Transverse colon (tissue), 3 donors: ENCODE measurements around the gene SMYD1.

Experiments used
- CTCF ChIP-seq, 5 experiments: fragments of 200-600 bp in 3 of 5; fragments of 450-650 bp in 2 of 5; sonication (generic) in 3 of 5; IDR thresholded peaks; 1 replicate in 2 of 5; 2 replicates in 3 of 5; pipeline ENCODE4 v1.5.1; 2016 to 2017; ENCODE audit warnings: antibody characterized with exemption in 5 of 5, inconsistent platforms in 3 of 5, mild to moderate bottlenecking in 2 of 5, moderate library complexity in 1 of 5
- POLR2A ChIP-seq: fragments of 450-650 bp; IDR thresholded peaks from one replicate; pipeline ENCODE4 v1.6.1; 2016; ENCODE audit warnings: antibody characterized with exemption, mild to moderate bottlenecking, moderate library complexity

GRCh38 chr2:88127888-88128653 is 60.4 kb downstream of the SMYD1 start, which contains the start of gene FABP1:
- TF ChIP-seq POLR2A (peak; percentile 90), CTCF (IDR thresholded peaks at IDR 0.05) (no peak)
